ENCODE results near the gene ARPC2. TPM values are rescaled to one million over a fixed set of nuclear protein-coding genes. Genes with fewer than 3 reads are reported as not detected.

The ARPC2 gene
- total RNA-seq, 1 donor from 2014 or later, result 159 TPM

- H3K4me1 Mint-ChIP-seq, result no peaks in the 10 kb centered on the region
- DNase-seq (ENCODE audit: low read depth, low spot score), result no peak
- TF ChIP-seq CTCF (conservative IDR thresholded peaks at IDR 0.05), result no peak
- H3K9me3 Mint-ChIP-seq, result no peaks in the 10 kb centered on the region
- H3K4me3 Mint-ChIP-seq, result no peak overlapping the region
- H3K36me3 Mint-ChIP-seq (ENCODE audit: low read depth), result peaks cover 12% of the 10 kb centered on the region
- H3K27ac Mint-ChIP-seq (ENCODE audit: unreplicated experiment), result no peak overlapping the region
- H3K27me3 Mint-ChIP-seq (ENCODE audit: low read depth), result no peaks in the 10 kb centered on the region
These were observed 36.2 kb downstream of the ARPC2 start for GRCh38 chr2:218253232-218253625.

- Mint-ChIP-seq H3K9me3 (no peaks in the 10 kb centered on the region), H3K27ac (ENCODE audit: unreplicated experiment) (no peak overlapping the region), H3K36me3 (ENCODE audit: low read depth) (peaks cover 8% of the 10 kb centered on the region), H3K27me3 (ENCODE audit: low read depth) (no peaks in the 10 kb centered on the region), H3K4me1 (peaks cover 2% of the 10 kb centered on the region), H3K4me3 (no peak overlapping the region)
- no peak for TF ChIP-seq CTCF (conservative IDR thresholded peaks at IDR 0.05)
- DNase-seq (ENCODE audit: low read depth, low spot score), result no peak
These were observed 38.5 kb downstream of the ARPC2 start for GRCh38 chr2:218255446-218255845.

GRCh38 chr2:218256612-218257350 is 39.8 kb downstream of the ARPC2 start:
- no peak overlapping the region for H3K27ac Mint-ChIP-seq (ENCODE audit: unreplicated experiment)
- no peak for TF ChIP-seq CTCF (conservative IDR thresholded peaks at IDR 0.05)
- H3K4me3 Mint-ChIP-seq, result no peak overlapping the region
- no peaks in the 10 kb centered on the region for H3K9me3 Mint-ChIP-seq
- DNase-seq (ENCODE audit: low read depth, low spot score), result no peak
- peaks cover 12% of the 10 kb centered on the region for H3K4me1 Mint-ChIP-seq
- no peaks in the 10 kb centered on the region for H3K27me3 Mint-ChIP-seq (ENCODE audit: low read depth)
- H3K36me3 Mint-ChIP-seq (ENCODE audit: low read depth), result peaks cover 8% of the 10 kb centered on the region

GRCh38 chr2:218257390-218257981 is 40.5 kb downstream of the ARPC2 start:
- Mint-ChIP-seq H3K9me3 (no peaks in the 10 kb centered on the region), H3K27ac (ENCODE audit: unreplicated experiment) (no peak overlapping the region), H3K36me3 (ENCODE audit: low read depth) (peaks cover 8% of the 10 kb centered on the region), H3K27me3 (ENCODE audit: low read depth) (no peaks in the 10 kb centered on the region), H3K4me3 (no peak overlapping the region), H3K4me1 (peaks cover 12% of the 10 kb centered on the region)
- TF ChIP-seq CTCF (conservative IDR thresholded peaks at IDR 0.05), result peak; percentile 67
- DNase-seq (ENCODE audit: low read depth, low spot score), result peak; percentile 46

- TF ChIP-seq CTCF (conservative IDR thresholded peaks at IDR 0.05), result no peak
- peak overlapping the region; percentile 86 for H3K27ac Mint-ChIP-seq (ENCODE audit: unreplicated experiment)
- peaks cover 12% of the 10 kb centered on the region for H3K4me1 Mint-ChIP-seq
- H3K4me3 Mint-ChIP-seq, result no peak overlapping the region
- peaks cover 5% of the 10 kb centered on the region for H3K36me3 Mint-ChIP-seq (ENCODE audit: low read depth)
- no peak for DNase-seq (ENCODE audit: low read depth, low spot score)
- H3K9me3 Mint-ChIP-seq, result no peaks in the 10 kb centered on the region
- H3K27me3 Mint-ChIP-seq (ENCODE audit: low read depth), result no peaks in the 10 kb centered on the region
These were observed 42.3 kb downstream of the ARPC2 start for GRCh38 chr2:218259099-218259961.
